ENCODE measurements around the gene EFCAB11. TPM values are rescaled to one million over a fixed set of nuclear protein-coding genes. Genes with fewer than 3 reads are reported as not detected.

Gene EFCAB11
- total and polyA plus RNA-seq, 8 donors: 1.3 to 5.8 (median 2.6) TPM

DNA sequence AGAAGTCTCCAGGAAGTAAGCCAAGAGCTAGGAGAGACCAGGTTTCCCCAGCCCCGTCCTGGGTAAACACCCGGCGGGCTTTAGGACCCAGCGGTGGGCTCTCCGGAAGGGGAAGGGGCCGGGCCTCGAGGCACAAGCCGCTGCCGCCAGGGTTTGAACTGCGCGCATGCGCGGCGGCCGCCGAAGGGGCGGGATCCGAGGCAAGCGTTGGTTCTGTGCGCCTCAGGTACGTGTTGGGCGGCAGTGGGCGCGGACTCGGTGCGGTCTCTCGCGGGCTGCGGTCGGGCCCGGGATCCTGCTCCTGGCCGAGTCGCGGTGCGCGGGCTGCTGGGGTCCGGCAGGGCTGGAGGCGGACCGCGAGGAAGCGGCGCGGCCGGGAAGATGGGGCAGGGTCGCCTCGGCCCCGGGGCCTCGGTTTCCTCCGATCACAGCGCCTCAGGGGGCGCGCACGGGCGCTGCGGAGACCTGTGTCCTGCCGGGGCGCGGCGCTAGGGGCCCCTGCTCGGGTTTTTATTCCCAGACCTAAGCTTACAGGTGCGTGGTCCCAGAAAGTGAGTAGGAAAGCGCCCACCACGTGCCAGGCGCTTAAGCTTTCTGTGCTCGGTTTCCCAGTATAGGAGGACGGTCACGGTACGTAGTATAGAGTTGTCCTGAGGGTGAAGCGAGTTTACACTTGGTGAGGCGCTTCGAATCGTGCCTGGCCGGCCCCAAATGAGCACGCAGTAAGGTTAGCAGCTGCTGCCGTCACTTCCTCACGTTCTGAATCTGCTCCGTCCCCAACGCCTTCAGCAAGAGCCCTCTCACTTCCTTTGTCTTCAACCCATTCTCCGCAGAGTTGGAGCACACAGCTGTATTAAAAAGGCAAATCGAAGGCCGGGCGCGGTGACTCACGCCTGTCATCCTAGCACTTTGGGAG is 1.5 kb upstream of the EFCAB11 start, which contains the start of gene TDP1:
Gene TDP1, plus strand, starts transcription at position 183 of the 916 bp plus-strand sequence. CDS start 7,188 bp downstream, outside the sequence.
- intact Hi-C loops (cut with DNase I): no loop called here
- WGBS, 2 donors: 0% methylated on average over 83 to 84 of the region's 84 CpGs
- FAIRE-seq: no peak

DNA sequence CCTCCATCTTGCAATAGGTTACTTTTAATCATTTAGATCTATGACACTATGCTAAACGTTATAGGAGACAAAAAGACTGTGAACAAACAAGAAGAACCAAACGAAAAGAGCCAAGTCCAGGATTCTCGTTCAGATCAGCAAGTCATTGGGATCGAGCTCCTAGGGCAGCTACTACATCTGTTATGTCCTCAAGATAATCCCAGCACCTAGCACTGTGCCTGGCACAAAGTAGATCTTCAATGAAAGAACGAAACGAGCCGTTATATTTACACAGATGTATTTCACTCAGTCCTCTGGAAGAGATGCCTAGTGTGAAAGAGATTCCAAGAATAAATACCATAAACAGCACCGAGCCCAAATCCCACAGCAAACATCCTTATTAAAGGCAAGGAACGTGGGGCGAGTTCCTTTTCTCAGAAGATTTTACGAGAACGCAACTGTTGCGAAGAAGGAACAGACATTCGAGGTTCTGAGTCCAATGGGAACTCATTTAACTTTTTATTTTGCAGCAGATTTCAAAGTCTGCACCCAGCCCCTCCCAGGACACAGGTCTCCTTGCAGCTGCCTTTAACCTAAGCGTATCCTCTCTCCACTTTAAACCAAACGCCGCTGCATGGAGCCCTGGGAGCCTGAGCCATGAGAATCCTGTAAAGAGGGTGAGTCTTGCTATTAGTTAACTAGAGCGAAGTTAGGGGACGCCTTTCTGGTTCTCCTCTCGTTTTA is 653 bp upstream of the EFCAB11 start:
- TF ChIP-seq, protein P1, sequence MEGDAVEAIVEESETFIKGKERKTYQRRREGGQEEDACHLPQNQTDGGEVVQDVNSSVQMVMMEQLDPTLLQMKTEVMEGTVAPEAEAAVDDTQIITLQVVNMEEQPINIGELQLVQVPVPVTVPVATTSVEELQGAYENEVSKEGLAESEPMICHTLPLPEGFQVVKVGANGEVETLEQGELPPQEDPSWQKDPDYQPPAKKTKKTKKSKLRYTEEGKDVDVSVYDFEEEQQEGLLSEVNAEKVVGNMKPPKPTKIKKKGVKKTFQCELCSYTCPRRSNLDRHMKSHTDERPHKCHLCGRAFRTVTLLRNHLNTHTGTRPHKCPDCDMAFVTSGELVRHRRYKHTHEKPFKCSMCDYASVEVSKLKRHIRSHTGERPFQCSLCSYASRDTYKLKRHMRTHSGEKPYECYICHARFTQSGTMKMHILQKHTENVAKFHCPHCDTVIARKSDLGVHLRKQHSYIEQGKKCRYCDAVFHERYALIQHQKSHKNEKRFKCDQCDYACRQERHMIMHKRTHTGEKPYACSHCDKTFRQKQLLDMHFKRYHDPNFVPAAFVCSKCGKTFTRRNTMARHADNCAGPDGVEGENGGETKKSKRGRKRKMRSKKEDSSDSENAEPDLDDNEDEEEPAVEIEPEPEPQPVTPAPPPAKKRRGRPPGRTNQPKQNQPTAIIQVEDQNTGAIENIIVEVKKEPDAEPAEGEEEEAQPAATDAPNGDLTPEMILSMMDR (IDR thresholded peaks at IDR 0.05): no peak
- 2% methylated on average over 20 of the region's 20 CpGs for WGBS, 2 donors
- Histone ChIP-seq H3K4me3 (peak overlapping the region; percentile 58 to 89 (median 78)), H3K27ac (peak overlapping the region; percentile 86 to 92 (median 89)), H3K27me3 (no peaks in the 10 kb centered on the region), H3K36me3 (no peaks in the 10 kb centered on the region), H3K4me1 (peaks cover 0 to 10% (median 0%) of the 10 kb centered on the region in 3 donors), H3K9me3 (no peaks in the 10 kb centered on the region)
- ATAC-seq (peak; percentile 17 to 45 (median 40)), DNase-seq (peak in 1 of 6 donors; percentile 24), FAIRE-seq (no peak)
- intact Hi-C loops (cut with DNase I): no loop called here

More for the DNA sequence above, 1.5 kb upstream of the EFCAB11 start, which contains the start of gene TDP1:
- Histone ChIP-seq H3K36me3 (no peaks in the 10 kb centered on the region), H3K27me3 (no peaks in the 10 kb centered on the region), H3K27ac (peak within 1 kb of the TSS; percentile 86 to 92 (median 89)), H3K9me3 (no peaks in the 10 kb centered on the region), H3K4me1 (peaks cover 0 to 10% (median 0%) of the 10 kb centered on the region in 3 donors), H3K4me3 (peak within 1 kb of the TSS; percentile 58 to 89 (median 78))
- peak; percentile 86 to 94 (median 90) for ATAC-seq
- TF ChIP-seq, protein P1 (IDR thresholded peaks at IDR 0.05): peak in 1 of 4 donors; percentile 9
- DNase-seq: peak; percentile 94 to 99 (median 97)

DNA sequence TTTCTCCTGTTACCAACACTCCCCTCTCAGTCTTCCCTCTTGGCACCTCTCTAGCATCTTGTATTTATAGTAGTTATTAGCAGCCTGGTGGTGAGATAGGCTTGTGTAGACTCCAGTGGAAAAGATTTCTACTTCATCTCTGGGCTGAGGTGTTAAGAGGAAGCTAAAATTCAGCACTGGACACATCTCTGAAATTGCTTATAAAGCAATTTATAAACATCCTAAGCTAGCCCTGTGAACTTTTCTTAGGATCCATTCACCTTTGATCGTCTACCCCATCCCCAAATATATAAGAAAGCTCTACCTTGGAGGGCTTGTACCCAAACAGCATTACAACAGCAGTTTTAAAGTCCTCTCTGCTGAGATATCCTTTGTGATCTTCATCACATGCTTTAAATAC is 928 bp downstream of the EFCAB11 start:
- WGBS, 2 donors: 26 to 38% methylated on average over 1 of the region's 1 CpG
- Histone ChIP-seq H3K4me1 (peaks cover 0 to 10% (median 0%) of the 10 kb centered on the region in 3 donors), H3K36me3 (no peaks in the 10 kb centered on the region), H3K4me3 (peak overlapping the region in 1 of 4 donors; percentile 89), H3K27ac (no peak overlapping the region), H3K9me3 (no peaks in the 10 kb centered on the region), H3K27me3 (no peaks in the 10 kb centered on the region)
- ATAC-seq (no peak), FAIRE-seq (no peak), DNase-seq (no peak)
- TF ChIP-seq, protein P1 (IDR thresholded peaks at IDR 0.05): no peak
- intact Hi-C loops (cut with DNase I): no loop called here

DNA sequence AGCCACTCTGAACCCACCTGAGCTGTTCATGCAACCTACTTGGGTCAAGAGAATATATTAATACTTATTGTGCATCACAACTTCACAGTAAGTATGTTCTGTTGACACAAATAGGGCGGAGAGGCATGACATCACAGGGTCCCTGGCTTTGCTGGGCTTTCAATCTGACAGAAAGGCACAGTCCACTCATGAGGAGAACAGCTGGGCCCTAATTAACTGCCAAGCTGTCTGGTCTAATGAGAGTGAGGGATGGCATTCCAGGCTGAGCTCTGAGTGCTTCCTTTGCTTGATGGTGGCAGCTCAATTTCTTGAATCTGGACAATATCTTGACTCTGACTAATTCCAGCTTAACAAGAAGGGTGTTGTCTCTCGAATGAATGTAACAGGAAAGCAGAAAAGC is 2.0 kb downstream of the EFCAB11 start:
- H3K36me3 ChIP-seq: no peaks in the 10 kb centered on the region
- no peaks in the 10 kb centered on the region for H3K9me3 ChIP-seq
- intact Hi-C loops (cut with DNase I): no loop called here
- no peaks in the 10 kb centered on the region for H3K27me3 ChIP-seq
- H3K27ac ChIP-seq: no peak overlapping the region
- 86 to 90% methylated on average over 2 of the region's 2 CpGs for WGBS, 2 donors
- TF ChIP-seq, protein P1 (IDR thresholded peaks at IDR 0.05): no peak
- H3K4me3 ChIP-seq: no peak overlapping the region
- no peak for ATAC-seq
- peaks cover 0 to 10% (median 0%) of the 10 kb centered on the region in 3 donors for H3K4me1 ChIP-seq
- no peak for DNase-seq
- FAIRE-seq: no peak

Measured in pancreas (tissue), 10 donors.